ENCODE measurements around the gene TMEM198.

The TMEM198 gene

DNA sequence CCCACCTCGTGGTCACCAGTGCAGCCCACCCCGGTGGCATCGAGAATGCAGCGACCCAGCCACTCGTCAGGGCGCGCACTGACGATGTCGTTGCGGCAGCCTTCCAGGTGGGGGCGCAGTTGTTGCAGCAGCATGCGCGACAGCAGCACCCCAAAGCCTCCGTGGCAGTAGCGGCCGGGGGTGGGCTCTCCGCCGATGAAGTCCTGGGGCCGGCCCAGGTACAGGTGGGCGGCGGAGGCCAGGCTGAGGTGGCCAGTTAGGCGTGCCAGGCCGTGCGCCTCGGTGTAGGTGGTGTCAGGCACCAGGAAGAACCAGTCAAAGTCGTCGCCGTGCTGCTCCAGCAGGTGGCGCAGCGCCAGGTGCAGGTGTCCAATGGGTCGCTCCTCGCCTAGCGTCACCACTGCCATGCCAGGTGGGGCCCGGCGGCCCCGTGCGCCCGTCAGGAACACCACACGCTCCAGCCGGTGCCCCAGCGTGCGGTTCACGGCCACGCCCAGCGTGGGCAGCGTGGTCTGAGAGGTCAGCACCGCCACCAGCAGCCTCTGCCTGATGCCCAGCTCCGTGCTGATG is 2.1 kb upstream of the TMEM198 start:
- Histone ChIP-seq H3K36me3 (ENCODE audit: control insufficient read depth, insufficient read depth, low read length, severe bottlenecking) (peaks cover 25% of the 10 kb centered on the region), H3K4me1 (ENCODE audit: control insufficient read depth, insufficient read depth, low read length) (peaks cover 30% of the 10 kb centered on the region), H3K27me3 (replicated peaks; ENCODE audit: control insufficient read depth, insufficient read depth, low read length) (no peaks in the 10 kb centered on the region), H3K4me3 (ENCODE audit: low read length) (peak overlapping the region; percentile 89), H3K9me3 (ENCODE audit: control insufficient read depth, low read length) (no peaks in the 10 kb centered on the region), H3K9ac (ENCODE audit: low read length) (no peak overlapping the region)
- peak; percentile 81 for DNase-seq (ENCODE audit: low read depth)

DNA sequence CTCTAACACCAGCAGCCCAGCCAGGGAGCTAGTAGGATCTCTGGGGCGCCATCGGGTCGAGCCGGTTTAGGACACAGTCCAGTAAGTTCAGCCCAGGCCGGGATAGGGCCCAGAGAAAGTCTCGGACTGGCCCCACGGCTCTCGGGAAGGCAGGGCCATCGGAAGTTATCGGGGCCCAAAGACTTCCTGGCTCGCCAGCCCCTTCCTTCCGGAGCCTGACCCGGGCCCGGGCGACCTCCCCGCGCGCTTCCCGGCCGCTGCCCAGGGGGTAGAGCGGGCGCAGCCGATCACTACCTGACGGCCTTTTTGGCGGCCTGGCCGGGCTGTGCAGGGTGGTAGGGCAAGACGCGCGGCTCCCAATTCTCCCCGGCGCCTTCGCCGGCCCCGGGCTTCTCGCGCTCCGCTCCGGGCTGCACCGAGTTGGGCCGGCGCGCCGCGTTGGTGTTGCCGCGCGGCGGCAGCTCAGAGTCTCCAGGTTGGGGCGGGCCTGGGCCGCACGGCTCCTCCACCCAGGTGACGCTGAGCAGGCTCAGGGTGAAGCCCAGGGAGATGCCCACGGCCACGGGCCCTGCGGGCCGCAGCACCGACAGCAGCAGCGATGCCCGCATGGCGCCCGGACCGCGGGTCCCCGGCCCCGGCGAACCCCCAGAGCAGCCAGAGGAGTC is 765 bp upstream of the TMEM198 start:
- Histone ChIP-seq H3K36me3 (ENCODE audit: control insufficient read depth, insufficient read depth, low read length, severe bottlenecking) (peaks cover 25% of the 10 kb centered on the region), H3K9me3 (ENCODE audit: control insufficient read depth, low read length) (no peaks in the 10 kb centered on the region), H3K27me3 (replicated peaks; ENCODE audit: control insufficient read depth, insufficient read depth, low read length) (no peaks in the 10 kb centered on the region), H3K4me3 (ENCODE audit: low read length) (peak overlapping the region; percentile 89), H3K9ac (ENCODE audit: low read length) (peak overlapping the region; percentile 90), H3K4me1 (ENCODE audit: control insufficient read depth, insufficient read depth, low read length) (peaks cover 28% of the 10 kb centered on the region)
- DNase-seq (ENCODE audit: low read depth): peak; percentile 71

DNA sequence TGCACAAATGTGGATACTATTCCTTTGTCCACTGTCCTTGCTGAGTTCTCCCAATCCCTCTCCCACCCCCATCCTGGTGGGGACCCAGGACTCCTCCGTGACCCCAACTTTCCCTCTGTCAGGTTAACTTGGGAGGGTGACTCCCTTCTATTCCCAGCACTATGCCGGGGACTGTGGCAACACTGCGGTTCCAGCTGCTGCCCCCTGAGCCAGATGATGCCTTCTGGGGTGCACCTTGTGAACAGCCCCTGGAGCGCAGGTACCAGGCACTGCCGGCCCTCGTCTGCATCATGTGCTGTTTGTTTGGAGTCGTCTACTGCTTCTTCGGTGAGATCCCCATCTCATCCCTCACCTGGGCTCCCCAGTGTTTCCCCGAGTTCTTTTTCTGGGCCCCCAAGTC is 739 bp downstream of the TMEM198 start:
- Histone ChIP-seq H3K4me1 (ENCODE audit: control insufficient read depth, insufficient read depth, low read length) (peaks cover 17% of the 10 kb centered on the region), H3K4me3 (ENCODE audit: low read length) (peak overlapping the region; percentile 89), H3K36me3 (ENCODE audit: control insufficient read depth, insufficient read depth, low read length, severe bottlenecking) (peaks cover 18% of the 10 kb centered on the region), H3K27me3 (replicated peaks; ENCODE audit: control insufficient read depth, insufficient read depth, low read length) (no peaks in the 10 kb centered on the region), H3K9ac (ENCODE audit: low read length) (peak overlapping the region; percentile 90), H3K9me3 (ENCODE audit: control insufficient read depth, low read length) (no peaks in the 10 kb centered on the region)
- no peak for DNase-seq (ENCODE audit: low read depth)

DNA sequence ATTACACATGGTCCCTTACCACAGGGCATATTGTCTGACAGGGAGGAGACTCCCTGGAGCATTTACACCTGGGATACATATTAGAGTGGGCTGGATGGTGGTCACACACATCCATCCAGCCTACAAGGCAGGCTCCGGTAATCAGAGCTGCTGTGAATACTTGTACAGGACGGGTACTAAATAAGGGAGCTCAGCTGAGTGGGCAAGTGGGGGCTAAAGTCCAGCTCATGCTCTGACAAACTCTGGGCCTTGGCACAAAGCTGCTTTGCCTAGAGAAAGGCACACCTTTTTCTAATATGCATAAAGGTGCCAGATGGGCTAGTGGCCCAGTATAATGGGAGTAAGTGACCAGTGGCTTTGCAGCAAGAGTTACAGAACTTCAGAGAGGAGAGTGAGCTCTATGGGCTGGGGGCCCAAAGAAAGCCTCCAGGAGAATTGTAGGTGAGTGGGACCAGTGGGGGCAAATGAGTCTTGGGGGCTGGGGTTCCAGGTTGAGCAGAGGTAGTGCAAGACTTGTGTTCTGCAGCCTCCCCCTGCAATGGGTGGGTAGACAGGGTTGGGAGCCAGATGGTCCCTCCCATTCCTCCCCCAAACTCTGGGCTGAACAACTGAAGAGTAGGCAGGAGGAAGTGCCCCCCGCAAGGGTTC is 1.6 kb downstream of the TMEM198 start:
- H3K4me1 ChIP-seq (ENCODE audit: control insufficient read depth, insufficient read depth, low read length): peaks cover 17% of the 10 kb centered on the region
- H3K9ac ChIP-seq (ENCODE audit: low read length): no peak overlapping the region
- no peak overlapping the region for H3K4me3 ChIP-seq (ENCODE audit: low read length)
- peaks cover 10% of the 10 kb centered on the region for H3K36me3 ChIP-seq (ENCODE audit: control insufficient read depth, insufficient read depth, low read length, severe bottlenecking)
- H3K9me3 ChIP-seq (ENCODE audit: control insufficient read depth, low read length): no peaks in the 10 kb centered on the region
- H3K27me3 ChIP-seq (replicated peaks; ENCODE audit: control insufficient read depth, insufficient read depth, low read length): no peaks in the 10 kb centered on the region
- DNase-seq (ENCODE audit: low read depth): no peak

DNA sequence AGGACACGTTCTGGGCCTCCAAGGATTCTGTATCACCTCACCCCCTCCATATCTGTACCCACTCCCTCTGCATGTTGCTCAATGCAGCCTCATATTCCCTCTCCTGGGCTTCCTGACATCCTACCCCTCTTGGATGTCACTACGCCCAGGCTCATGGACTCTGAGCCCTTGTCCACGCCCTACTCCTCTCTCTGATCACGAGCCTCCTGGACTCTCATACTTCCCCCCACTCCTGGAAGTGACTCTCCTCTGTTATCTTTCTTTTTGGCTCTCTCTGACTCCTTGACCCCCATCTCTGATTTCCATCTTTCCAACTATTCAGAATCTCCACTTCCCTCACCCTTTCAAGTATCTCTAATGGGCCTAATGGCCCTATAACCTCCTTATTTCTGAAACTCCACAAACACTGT is 2.1 kb downstream of the TMEM198 start:
- no peak overlapping the region for H3K9ac ChIP-seq (ENCODE audit: low read length)
- H3K9me3 ChIP-seq (ENCODE audit: control insufficient read depth, low read length): no peaks in the 10 kb centered on the region
- no peak overlapping the region for H3K4me3 ChIP-seq (ENCODE audit: low read length)
- peaks cover 17% of the 10 kb centered on the region for H3K4me1 ChIP-seq (ENCODE audit: control insufficient read depth, insufficient read depth, low read length)
- no peaks in the 10 kb centered on the region for H3K27me3 ChIP-seq (replicated peaks; ENCODE audit: control insufficient read depth, insufficient read depth, low read length)
- no peak for DNase-seq (ENCODE audit: low read depth)
- H3K36me3 ChIP-seq (ENCODE audit: control insufficient read depth, insufficient read depth, low read length, severe bottlenecking): peaks cover 5% of the 10 kb centered on the region

DNA sequence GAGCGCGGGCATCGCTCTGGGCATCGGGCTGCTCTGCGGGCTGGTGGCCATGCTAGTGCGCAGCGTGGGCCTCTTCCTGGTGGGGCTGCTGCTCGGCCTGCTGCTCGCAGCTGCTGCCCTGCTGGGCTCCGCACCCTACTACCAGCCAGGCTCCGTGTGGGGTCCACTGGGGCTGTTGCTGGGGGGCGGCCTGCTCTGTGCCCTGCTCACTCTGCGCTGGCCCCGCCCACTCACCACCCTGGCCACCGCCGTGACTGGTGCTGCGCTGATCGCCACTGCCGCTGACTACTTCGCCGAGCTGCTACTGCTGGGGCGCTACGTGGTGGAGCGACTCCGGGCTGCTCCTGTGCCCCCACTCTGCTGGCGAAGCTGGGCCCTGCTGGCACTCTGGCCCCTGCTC is 3.8 kb downstream of the TMEM198 start:
- Histone ChIP-seq H3K9me3 (ENCODE audit: control insufficient read depth, low read length) (no peaks in the 10 kb centered on the region), H3K27me3 (replicated peaks; ENCODE audit: control insufficient read depth, insufficient read depth, low read length) (no peaks in the 10 kb centered on the region), H3K4me3 (ENCODE audit: low read length) (no peak overlapping the region), H3K9ac (ENCODE audit: low read length) (no peak overlapping the region), H3K36me3 (ENCODE audit: control insufficient read depth, insufficient read depth, low read length, severe bottlenecking) (no peaks in the 10 kb centered on the region), H3K4me1 (ENCODE audit: control insufficient read depth, insufficient read depth, low read length) (peaks cover 12% of the 10 kb centered on the region)
- DNase-seq (ENCODE audit: low read depth): no peak

DNA sequence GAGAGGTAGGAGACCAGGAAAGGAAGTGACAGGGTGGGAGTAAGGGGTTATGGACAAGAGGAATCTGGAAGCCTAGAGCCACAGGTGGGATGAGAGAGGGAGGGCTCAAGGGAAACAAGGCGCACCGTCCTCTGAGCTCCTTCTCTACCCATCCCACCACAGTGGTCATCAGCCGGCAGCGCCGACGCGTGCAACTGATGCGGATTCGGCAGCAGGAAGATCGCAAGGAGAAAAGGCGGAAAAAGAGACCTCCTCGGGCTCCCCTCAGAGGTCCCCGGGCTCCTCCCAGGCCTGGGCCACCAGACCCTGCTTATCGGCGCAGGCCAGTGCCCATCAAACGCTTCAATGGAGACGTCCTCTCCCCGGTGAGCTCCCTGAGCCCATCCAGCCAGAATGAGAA is 5.2 kb downstream of the TMEM198 start:
- Histone ChIP-seq H3K9ac (ENCODE audit: low read length) (no peak overlapping the region), H3K27me3 (replicated peaks; ENCODE audit: control insufficient read depth, insufficient read depth, low read length) (no peaks in the 10 kb centered on the region), H3K4me3 (ENCODE audit: low read length) (no peak overlapping the region), H3K36me3 (ENCODE audit: control insufficient read depth, insufficient read depth, low read length, severe bottlenecking) (no peaks in the 10 kb centered on the region), H3K4me1 (ENCODE audit: control insufficient read depth, insufficient read depth, low read length) (peaks cover 19% of the 10 kb centered on the region), H3K9me3 (ENCODE audit: control insufficient read depth, low read length) (no peaks in the 10 kb centered on the region)
- DNase-seq (ENCODE audit: low read depth): no peak

DNA sequence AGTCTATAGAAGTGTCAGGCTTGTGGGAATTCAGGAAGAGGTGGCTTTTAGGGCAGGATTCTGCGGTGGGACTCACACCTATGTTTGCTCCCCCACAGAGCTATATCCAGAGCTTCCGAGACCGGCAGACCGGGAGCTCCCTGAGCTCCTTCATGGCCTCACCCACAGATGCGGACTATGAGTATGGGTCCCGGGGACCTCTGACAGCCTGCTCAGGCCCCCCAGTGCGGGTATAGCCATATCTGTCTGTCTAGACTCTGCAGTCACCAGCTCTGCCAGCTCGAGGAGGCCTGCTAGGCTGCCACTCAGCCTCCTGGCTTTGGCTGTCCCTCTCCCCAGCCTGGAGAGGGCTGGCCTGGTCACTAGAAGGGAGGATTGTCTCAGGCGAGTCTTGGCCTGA is 5.8 kb downstream of the TMEM198 start:
- H3K36me3 ChIP-seq (ENCODE audit: control insufficient read depth, insufficient read depth, low read length, severe bottlenecking): no peaks in the 10 kb centered on the region
- no peak for DNase-seq (ENCODE audit: low read depth)
- H3K4me3 ChIP-seq (ENCODE audit: low read length): no peak overlapping the region
- no peaks in the 10 kb centered on the region for H3K27me3 ChIP-seq (replicated peaks; ENCODE audit: control insufficient read depth, insufficient read depth, low read length)
- no peak overlapping the region for H3K9ac ChIP-seq (ENCODE audit: low read length)
- H3K9me3 ChIP-seq (ENCODE audit: control insufficient read depth, low read length): no peaks in the 10 kb centered on the region
- peaks cover 14% of the 10 kb centered on the region for H3K4me1 ChIP-seq (ENCODE audit: control insufficient read depth, insufficient read depth, low read length)

DNA sequence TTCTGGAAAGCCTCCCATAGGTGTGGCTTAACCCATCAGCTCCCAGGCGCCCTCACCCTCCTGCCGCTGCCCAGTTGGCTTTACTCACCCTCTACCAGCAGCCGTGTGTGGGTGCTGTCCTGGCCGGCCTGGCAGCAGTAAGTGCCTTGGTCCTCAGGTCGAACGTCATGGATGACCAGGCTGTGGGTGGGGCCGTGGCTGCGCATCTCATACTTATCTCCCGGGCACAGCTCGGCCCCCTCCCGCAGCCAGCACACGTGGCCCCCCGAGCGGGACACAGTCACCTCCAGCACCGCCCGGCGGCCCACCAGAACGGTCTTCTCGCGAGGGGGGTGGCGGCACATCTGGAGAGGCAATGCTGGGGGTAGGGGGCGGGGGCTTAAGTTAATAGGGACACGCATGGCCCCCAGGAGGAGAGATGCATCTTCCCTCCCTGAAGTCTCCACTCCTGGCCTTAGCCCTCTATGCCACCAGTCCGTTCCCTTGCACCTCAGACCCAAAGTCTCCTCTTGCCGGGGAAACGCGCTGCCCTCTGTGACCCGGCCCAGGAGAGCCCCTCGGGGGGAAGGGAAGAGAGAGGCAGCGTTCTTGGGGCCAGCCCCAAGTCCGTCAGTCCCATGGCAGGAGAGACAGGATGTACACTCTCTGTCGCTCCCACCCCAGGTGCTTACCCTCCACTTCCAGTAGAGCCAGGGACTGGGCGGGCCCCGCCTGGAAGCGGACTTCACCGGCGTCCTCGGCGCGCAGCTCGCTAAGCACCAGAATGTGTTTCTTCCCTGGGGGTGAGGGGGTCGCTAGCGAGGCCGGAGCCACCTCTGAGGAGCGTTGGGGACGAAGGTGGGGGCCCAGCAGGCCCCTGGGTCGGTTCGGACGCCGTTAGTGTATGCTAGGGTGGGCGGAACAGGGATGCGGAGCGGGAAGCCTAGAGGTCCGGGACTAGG is 7.9 kb downstream of the TMEM198 start:
- peak; percentile 43 for DNase-seq (ENCODE audit: low read depth)
- H3K4me1 ChIP-seq (ENCODE audit: control insufficient read depth, insufficient read depth, low read length): peaks cover 13% of the 10 kb centered on the region
- H3K9ac ChIP-seq (ENCODE audit: low read length): peak overlapping the region; percentile 64
- no peaks in the 10 kb centered on the region for H3K9me3 ChIP-seq (ENCODE audit: control insufficient read depth, low read length)
- H3K36me3 ChIP-seq (ENCODE audit: control insufficient read depth, insufficient read depth, low read length, severe bottlenecking): no peaks in the 10 kb centered on the region
- no peaks in the 10 kb centered on the region for H3K27me3 ChIP-seq (replicated peaks; ENCODE audit: control insufficient read depth, insufficient read depth, low read length)
- peak overlapping the region; percentile 81 for H3K4me3 ChIP-seq (ENCODE audit: low read length)

DNA sequence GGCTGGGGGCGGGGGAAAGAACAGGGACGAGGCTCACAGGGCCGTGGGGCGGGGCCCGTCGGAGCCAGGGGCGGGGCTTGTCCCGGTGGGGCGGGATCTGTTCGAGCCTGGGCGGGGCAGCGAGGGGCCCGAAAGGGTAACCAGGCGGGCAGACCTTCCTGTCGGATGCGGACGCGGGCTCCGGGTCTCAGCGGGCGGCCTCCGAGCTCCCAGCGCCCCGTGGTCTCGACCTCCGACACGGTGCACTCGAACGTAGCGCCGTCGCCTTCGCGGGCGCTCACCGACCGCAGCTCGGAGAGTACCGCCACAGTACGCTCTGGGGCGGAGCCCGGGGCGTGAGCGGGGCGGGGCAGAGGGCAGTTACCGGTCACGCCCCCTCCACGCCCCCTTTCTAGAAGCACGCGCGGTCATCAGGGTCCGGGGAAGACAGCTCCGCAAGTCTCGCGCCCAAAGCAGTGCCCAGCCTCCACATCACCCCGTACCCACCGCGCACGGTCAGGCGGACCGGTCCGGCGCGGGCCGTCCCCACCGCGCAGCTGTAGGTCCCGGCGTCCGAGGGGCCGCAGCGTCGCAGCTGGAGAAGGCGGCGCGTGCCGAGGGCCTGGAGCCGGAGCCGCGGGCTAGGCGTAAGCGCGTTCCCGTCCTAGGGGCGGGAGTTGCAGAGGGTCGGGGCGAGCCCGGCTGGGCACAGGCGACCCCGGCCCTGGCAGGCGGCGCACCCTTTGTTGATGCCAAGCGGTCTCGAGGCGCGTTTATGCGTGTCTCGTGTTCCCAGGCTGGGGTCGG is 8.7 kb downstream of the TMEM198 start:
- no peaks in the 10 kb centered on the region for H3K27me3 ChIP-seq (replicated peaks; ENCODE audit: control insufficient read depth, insufficient read depth, low read length)

More for the DNA sequence above, 8.7 kb downstream of the TMEM198 start:
- peaks cover 13% of the 10 kb centered on the region for H3K4me1 ChIP-seq (ENCODE audit: control insufficient read depth, insufficient read depth, low read length)
- no peaks in the 10 kb centered on the region for H3K9me3 ChIP-seq (ENCODE audit: control insufficient read depth, low read length)
- peak overlapping the region; percentile 81 for H3K4me3 ChIP-seq (ENCODE audit: low read length)
- peak overlapping the region; percentile 64 for H3K9ac ChIP-seq (ENCODE audit: low read length)
- no peaks in the 10 kb centered on the region for H3K36me3 ChIP-seq (ENCODE audit: control insufficient read depth, insufficient read depth, low read length, severe bottlenecking)
- DNase-seq (ENCODE audit: low read depth): peak; percentile 93
